K562 (cell line): ENCODE results near the gene FOXI1. TPM values are rescaled to one million over a fixed set of nuclear protein-coding genes. Genes with fewer than 3 reads are reported as not detected.

Experiments
- EP300 ChIP-seq: IDR thresholded peaks from 2 replicates; pipeline ENCODE4 v1.6.1; 2012; ENCODE audit warnings: low read length, improper control_type of control experiment
- FOXA1 ChIP-seq: fragments of 450-650 bp; IDR thresholded peaks from 2 replicates; pipeline ENCODE4 v1.6.1; 2016; ENCODE audit warnings: mild to moderate bottlenecking, borderline replicate concordance
- GTF2F1 ChIP-seq: IDR thresholded peaks from 2 replicates; pipeline ENCODE4 v1.6.1; 2011; ENCODE audit warnings: low read depth, low read length, improper control_type of control experiment
- MAZ ChIP-seq, 2 experiments: fragments of 450-650 bp in 1 of 2; sonication (generic) in 1 of 2; formaldehyde crosslinking; IDR thresholded peaks in 1 of 2; conservative IDR thresholded peaks in 1 of 2; 2 replicates each; pipeline versions ENCODE4 v1.4.0 to v1.5.0; 2020; ENCODE audit warnings: mild to moderate bottlenecking in 1 of 2, missing genetic modification reagents in 1 of 2
- NCOA2 ChIP-seq, 2 experiments: fragments of 450-650 bp; IDR thresholded peaks; 2 replicates each; pipeline ENCODE4 v1.6.1; 2018; ENCODE audit warnings: mild to moderate bottlenecking in 2 of 2, moderate library complexity in 1 of 2; ENCODE audit not compliant: partially characterized antibody in 2 of 2
- RAD21 ChIP-seq, 2 experiments: fragments of 250-450 bp in 1 of 2; fragments of 450-650 bp in 1 of 2; sonication (Bioruptor Pico) in 1 of 2; formaldehyde crosslinking in 1 of 2; IDR thresholded peaks in 1 of 2; conservative IDR thresholded peaks in 1 of 2; 2 replicates each; pipeline versions ENCODE4 v1.4.0 to v1.8.0; 2020 to 2022; ENCODE audit warnings: mild to moderate bottlenecking in 2 of 2, moderate library complexity in 1 of 2
- WHSC1 ChIP-seq: IDR thresholded peaks from one replicate; pipeline ENCODE4 v1.6.1; 2012; ENCODE audit warnings: low read length, control low read depth, inconsistent platforms
- YY1 ChIP-seq, 3 experiments: IDR thresholded peaks; 2 replicates each; pipeline ENCODE4 v1.6.1; 2011; ENCODE audit warnings: low read length in 2 of 3, mild to moderate bottlenecking in 2 of 3, moderate library complexity in 2 of 3, borderline replicate concordance in 1 of 3, control low read depth in 1 of 3, low read depth in 1 of 3; ENCODE audit not compliant: insufficient read depth in 3 of 3, insufficient replicate concordance in 2 of 3, control insufficient read depth in 1 of 3, insufficient read length in 1 of 3; ENCODE audit errors: extremely low read depth in 1 of 3
- polyA plus RNA-seq, 8 experiments: library from polyadenylated mRNA; depleted of rRNA in 4 of 8; stranded (reverse) in 5 of 8; unstranded in 3 of 8; fragments of >200 nt; fragmentation: Nextera tagmentation in 2 of 8; fragmentation: Illumina TruSeq in 1 of 8; extraction: Ambion mirVana in 2 of 8; extraction: Trizol in 1 of 8; gene quantifications; 2 replicates each; pipeline versions ENCODE4 v1.2.1 to v1.2.3, GENCODE V29; 2011 to 2014; ENCODE audit warnings: inconsistent platforms in 1 of 8, missing spikeins in 1 of 8
- total RNA-seq, 7 experiments: library from RNA; depleted of rRNA in 6 of 7; stranded (reverse); fragments of >200 nt in 6 of 7; fragmentation: Illumina TruSeq in 2 of 7; extraction: Trizol in 2 of 7; gene quantifications; 2 replicates each; pipeline versions ENCODE4 v1.2.1 to v1.2.3, GENCODE V29; 2011 to 2021; ENCODE audit warnings: low replicate concordance in 1 of 7
- TF ChIP-seq, protein P1 (sequence below), 2 experiments: fragments of 450-650 bp; formaldehyde crosslinking in 1 of 2; IDR thresholded peaks; 2 replicates each; pipeline versions ENCODE4 v1.4.0 to v1.6.1; 2014 to 2020; ENCODE audit warnings: mild to moderate bottlenecking in 2 of 2, borderline replicate concordance in 1 of 2, low read depth in 1 of 2
- TF ChIP-seq, protein P2 (sequence below): fragments of 200-800 bp; sonication (Bioruptor generic); IDR thresholded peaks from 2 replicates; pipeline ENCODE4 v1.6.1; 2017; ENCODE audit warnings: missing genetic modification characterization, missing compliant biosample characterization
- TF ChIP-seq, protein P3 (sequence below): sonication (generic); formaldehyde crosslinking; IDR thresholded peaks from 2 replicates; pipeline ENCODE4 v1.9.0; 2022; ENCODE audit warnings: mild to moderate bottlenecking, missing genetic modification reagents
- TF ChIP-seq, protein P4 (sequence below): sonication (generic); formaldehyde crosslinking; IDR thresholded peaks from 2 replicates; pipeline ENCODE4 v1.8.1; 2023; ENCODE audit warnings: mild to moderate bottlenecking, missing genetic modification reagents

The FOXI1 gene
- total and polyA plus RNA-seq, 9 of the 15 experiments (the other 6 are each of a cell fraction or from before 2014, with no cell fraction given) = not detected

DNA sequence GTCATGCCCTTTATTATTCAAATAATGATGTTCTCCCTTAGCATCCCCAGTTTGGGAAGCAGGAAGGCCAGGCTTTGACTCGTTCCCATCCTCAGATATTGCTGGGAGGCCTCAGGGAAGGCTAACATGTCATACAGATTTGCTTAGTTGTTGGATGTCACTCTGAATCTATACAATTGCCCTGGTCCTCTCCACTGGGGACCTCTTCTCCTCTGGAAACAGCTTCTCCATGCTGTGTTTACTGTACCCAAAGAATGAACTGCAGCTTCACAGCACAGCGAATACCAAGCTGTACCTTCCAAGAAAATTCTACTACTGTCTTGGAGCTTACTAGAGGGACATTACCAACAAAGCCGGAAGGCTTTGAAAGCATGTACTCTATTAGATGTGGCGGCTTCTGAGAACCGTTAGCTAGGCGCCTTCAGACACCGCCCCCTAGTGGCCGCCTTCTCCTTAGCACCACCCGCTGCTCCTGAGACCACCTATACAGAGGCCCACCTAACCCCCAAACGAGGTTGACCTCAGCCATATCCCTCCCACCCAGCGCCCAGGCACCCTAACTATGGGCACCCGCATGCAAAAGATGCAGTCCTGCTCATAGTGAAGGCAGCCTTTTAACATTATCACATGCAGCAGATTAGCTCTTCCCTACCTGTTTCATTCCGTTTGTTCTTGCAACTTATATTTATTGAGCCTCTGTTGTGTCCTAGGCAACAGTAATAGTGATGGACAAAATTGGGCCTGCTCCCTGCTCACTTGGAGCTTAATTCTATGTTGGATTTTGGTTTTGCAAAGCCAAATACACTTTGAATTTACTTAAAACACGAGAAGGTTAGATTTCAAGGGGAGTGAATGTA, 34.9 kb upstream of the FOXI1 start (continued):
- TF ChIP-seq, protein P1, sequence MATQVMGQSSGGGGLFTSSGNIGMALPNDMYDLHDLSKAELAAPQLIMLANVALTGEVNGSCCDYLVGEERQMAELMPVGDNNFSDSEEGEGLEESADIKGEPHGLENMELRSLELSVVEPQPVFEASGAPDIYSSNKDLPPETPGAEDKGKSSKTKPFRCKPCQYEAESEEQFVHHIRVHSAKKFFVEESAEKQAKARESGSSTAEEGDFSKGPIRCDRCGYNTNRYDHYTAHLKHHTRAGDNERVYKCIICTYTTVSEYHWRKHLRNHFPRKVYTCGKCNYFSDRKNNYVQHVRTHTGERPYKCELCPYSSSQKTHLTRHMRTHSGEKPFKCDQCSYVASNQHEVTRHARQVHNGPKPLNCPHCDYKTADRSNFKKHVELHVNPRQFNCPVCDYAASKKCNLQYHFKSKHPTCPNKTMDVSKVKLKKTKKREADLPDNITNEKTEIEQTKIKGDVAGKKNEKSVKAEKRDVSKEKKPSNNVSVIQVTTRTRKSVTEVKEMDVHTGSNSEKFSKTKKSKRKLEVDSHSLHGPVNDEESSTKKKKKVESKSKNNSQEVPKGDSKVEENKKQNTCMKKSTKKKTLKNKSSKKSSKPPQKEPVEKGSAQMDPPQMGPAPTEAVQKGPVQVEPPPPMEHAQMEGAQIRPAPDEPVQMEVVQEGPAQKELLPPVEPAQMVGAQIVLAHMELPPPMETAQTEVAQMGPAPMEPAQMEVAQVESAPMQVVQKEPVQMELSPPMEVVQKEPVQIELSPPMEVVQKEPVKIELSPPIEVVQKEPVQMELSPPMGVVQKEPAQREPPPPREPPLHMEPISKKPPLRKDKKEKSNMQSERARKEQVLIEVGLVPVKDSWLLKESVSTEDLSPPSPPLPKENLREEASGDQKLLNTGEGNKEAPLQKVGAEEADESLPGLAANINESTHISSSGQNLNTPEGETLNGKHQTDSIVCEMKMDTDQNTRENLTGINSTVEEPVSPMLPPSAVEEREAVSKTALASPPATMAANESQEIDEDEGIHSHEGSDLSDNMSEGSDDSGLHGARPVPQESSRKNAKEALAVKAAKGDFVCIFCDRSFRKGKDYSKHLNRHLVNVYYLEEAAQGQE (IDR thresholded peaks at IDR 0.05; ENCODE audit: borderline replicate concordance) = 0 out of 2 replicates have a peak, but pooled peaks have one; percentile 22
- TF ChIP-seq, protein P1 (CRISPR knock-in tag; IDR thresholded peaks at IDR 0.05; ENCODE audit: low read depth) = no peak
- TF ChIP-seq MAZ (CRISPR knock-in tag; conservative IDR thresholded peaks at IDR 0.05 in 1 of 2, IDR thresholded peaks at IDR 0.05 in 1 of 2) = no peak
- TF ChIP-seq WHSC1 = no peak
- no peak for TF ChIP-seq EP300
- TF ChIP-seq, protein P2, sequence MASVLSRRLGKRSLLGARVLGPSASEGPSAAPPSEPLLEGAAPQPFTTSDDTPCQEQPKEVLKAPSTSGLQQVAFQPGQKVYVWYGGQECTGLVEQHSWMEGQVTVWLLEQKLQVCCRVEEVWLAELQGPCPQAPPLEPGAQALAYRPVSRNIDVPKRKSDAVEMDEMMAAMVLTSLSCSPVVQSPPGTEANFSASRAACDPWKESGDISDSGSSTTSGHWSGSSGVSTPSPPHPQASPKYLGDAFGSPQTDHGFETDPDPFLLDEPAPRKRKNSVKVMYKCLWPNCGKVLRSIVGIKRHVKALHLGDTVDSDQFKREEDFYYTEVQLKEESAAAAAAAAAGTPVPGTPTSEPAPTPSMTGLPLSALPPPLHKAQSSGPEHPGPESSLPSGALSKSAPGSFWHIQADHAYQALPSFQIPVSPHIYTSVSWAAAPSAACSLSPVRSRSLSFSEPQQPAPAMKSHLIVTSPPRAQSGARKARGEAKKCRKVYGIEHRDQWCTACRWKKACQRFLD = no peak
- TF ChIP-seq FOXA1 = no peak
- TF ChIP-seq NCOA2 (IDR thresholded peaks at IDR 0.05; ENCODE audit: partially characterized antibody in 2 of 2) = no peak
- no peak for TF ChIP-seq GTF2F1
- peak in 1 of 3 experiments; percentile 28 for TF ChIP-seq YY1 (IDR thresholded peaks at IDR 0.05; ENCODE audit: borderline replicate concordance in 1 of 3, control insufficient read depth in 1 of 3, extremely low read depth in 1 of 3, insufficient read depth in 3 of 3, insufficient read length in 1 of 3, insufficient replicate concordance in 2 of 3, low read depth in 1 of 3, low read length in 2 of 3)
- TF ChIP-seq, protein P3, sequence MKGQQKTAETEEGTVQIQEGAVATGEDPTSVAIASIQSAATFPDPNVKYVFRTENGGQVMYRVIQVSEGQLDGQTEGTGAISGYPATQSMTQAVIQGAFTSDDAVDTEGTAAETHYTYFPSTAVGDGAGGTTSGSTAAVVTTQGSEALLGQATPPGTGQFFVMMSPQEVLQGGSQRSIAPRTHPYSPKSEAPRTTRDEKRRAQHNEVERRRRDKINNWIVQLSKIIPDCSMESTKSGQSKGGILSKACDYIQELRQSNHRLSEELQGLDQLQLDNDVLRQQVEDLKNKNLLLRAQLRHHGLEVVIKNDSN = no peak
- peak in 1 of 2 experiments; percentile 66; a peak in 3 of 4 replicates for TF ChIP-seq RAD21 (CRISPR knock-in tag; conservative IDR thresholded peaks at IDR 0.05 in 1 of 2, IDR thresholded peaks at IDR 0.05 in 1 of 2)
- TF ChIP-seq, protein P4, sequence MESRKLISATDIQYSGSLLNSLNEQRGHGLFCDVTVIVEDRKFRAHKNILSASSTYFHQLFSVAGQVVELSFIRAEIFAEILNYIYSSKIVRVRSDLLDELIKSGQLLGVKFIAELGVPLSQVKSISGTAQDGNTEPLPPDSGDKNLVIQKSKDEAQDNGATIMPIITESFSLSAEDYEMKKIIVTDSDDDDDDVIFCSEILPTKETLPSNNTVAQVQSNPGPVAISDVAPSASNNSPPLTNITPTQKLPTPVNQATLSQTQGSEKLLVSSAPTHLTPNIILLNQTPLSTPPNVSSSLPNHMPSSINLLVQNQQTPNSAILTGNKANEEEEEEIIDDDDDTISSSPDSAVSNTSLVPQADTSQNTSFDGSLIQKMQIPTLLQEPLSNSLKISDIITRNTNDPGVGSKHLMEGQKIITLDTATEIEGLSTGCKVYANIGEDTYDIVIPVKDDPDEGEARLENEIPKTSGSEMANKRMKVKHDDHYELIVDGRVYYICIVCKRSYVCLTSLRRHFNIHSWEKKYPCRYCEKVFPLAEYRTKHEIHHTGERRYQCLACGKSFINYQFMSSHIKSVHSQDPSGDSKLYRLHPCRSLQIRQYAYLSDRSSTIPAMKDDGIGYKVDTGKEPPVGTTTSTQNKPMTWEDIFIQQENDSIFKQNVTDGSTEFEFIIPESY = peak; percentile 98
